ENCODE results near the gene USP15. TPM values are rescaled to one million over a fixed set of nuclear protein-coding genes. Genes with fewer than 3 reads are reported as not detected.

Gene USP15
- total RNA-seq, 1 donor from 2014 or later = 37.0 TPM

DNA sequence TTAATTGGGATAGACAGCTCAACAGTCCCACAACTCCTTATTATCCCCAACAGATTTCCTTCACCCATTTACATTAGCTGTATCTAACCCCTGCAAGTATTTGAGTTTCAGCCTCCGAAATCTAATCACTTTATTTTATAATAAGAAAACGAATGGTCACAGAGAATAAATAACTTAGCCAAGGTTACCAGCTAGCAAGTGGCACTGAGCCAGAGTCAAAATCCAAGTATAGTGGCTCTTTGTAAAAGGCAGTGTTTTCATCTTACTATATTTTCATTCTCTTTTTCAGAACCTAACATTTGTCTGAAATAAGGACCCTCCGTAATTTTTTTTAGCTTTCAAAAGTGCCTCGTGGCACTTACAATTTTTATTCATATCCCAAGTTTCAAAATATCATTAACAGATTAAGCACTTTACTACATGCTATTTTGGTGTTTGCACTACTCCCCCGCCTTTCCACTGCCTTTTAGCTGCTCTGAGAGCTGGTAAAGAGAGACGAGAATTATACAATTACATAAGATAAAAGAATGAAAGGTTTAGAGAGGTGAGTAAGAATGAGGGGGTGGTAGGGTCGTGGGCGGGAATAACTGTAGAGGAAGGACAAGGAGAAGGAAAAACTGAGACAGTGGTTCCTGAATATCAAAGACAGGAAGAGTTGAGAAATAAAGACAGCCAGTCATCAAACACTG is 3.7 kb upstream of the USP15 start:
- DNase-seq (ENCODE audit: low spot score) (no peak), ATAC-seq (no peak)

DNA sequence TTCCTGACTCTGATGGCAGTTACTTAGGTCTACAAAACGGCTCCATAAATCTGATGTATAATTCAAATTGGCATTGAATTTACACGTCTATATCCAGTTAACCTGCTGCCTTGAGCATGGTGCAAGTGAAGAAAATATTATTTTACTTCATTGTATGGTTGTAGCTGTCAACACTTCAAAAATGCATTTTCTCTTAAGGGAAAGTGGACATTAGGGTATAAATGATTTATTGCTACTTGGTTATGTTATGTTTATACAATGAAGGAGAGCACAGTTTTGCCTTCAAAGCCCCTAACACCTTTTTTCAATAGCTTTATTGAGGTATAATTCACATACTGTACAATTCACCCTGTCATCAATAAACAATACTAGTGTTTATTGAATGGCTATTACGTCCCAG is 2.0 kb upstream of the USP15 start:
- DNase-seq (ENCODE audit: low spot score) (no peak), ATAC-seq (no peak)

DNA sequence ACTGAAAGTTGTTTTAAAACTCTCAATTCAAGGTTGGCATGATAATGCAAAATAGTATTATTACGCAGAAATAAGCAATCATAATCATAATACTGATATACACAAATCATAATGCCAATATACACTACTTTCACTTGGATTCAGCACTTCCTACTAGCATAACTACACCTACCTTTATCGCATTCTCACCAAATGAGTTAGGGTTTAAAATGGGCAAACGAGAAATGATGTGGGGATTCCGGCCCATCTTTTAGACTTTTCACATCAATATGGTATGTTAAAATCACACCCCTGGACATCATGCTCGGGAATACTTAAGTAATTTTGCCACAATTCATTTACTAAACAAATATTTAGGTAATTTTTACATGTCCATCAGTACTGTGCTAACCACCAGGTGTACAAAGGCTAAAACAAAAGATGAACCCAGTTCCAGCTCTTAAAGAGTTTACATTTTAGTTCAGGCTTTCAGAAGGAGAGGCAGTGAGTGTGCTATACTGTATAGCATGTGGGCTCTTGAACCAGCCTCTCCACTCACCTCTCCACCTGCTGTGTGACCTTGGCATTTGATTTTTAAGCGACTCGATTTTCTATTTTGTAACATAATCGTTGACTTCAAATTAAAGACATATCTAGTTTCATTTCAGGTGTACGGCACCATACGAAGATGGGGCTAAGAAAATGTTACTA is 1.1 kb upstream of the USP15 start:
- no peak for DNase-seq (ENCODE audit: low spot score)
- peak; percentile 7 for ATAC-seq

DNA sequence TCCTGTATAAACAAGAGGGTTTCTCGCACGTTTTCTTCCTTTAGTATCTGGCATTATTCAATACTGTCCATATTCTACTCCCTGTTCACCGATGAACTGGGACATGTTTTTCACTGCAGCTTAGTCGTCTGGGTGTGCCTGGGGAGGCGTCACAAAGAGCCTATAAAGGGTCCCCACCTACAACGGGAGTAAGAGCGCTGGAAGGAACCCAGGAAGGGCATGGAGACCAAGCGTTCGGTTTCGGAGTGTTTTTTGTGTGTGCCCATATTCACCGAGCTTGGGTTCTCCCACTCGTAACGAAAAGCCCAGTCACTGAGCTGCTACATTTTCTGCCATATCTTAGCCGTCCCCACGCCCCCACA is 592 bp upstream of the USP15 start:
- DNase-seq (ENCODE audit: low spot score) (no peak), ATAC-seq (peak; percentile 37)

DNA sequence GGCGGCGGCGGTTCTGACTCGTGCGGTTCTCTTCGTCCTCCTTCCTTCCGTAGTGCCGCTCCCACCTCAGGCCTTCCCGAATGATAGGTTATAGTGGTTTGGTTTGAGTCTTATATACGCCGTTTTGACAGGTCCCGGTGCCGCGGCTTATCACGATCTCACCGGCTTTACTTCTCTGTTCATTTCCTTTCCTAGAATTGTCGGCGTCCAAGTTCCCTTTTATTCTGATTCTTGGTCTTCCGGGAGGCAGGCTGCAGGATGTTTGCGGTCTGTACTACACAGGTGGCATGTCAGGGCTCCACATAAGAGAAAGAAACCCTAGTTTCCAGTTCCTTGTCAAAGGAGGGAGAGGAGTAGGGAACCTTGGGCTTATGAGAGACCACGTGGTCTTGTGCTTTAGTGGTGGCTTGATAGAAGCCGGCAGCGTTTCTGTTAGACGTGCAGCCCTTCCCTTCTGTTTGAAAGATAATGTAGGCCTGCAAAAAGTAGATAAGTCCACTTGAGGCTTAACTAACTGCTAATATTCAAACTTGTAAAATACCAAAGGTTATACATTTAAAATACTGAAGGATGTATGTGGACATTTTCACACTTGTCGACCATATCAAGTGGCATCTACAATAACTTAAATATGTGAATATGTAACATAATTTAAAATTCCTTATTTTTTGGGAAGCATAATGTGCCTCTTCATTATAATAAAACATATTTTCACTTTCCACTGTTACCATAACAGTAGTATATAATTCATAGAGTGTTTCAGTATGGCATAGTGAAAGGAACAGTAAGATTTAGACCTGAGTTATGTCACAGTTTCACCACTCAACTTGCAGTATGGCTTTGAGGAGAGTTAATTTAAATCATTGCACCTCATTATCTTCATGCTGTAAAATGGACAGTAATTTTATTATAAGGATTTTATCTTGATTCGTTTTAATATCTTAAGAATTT is 804 bp downstream of the USP15 start:
- DNase-seq (ENCODE audit: low spot score) = no peak
- peak; percentile 42 for ATAC-seq

DNA sequence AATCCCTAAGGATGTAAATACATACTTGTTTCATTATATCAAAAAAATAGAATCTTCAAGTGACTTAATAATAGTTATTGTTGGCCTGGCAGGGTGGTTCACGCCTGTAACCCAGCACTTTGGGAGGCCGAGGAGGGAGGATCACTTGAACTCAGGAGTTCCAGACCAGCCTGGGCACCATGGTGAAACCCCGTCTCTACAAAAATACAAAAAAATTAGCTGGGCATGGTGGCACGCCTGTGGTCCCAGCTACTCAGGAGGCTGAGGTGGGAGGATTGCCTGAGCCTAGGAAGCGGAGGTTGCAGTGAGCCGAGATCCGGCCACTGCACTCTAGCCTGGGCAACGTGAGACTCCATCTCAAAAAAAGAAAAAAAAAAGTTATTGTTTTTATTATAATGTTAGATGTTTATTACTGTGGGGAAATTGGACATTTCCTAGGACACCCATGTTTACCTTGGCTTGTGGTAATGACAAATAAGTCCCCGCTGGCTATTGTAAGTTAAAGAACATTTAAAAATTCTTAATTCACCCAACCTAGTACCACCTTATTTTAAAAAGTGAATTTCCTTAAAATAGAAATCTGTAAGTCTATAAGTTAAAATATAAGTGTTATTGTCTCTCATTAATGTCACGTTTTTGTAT is 1.8 kb downstream of the USP15 start:
- ATAC-seq (no peak), DNase-seq (ENCODE audit: low spot score) (no peak)

DNA sequence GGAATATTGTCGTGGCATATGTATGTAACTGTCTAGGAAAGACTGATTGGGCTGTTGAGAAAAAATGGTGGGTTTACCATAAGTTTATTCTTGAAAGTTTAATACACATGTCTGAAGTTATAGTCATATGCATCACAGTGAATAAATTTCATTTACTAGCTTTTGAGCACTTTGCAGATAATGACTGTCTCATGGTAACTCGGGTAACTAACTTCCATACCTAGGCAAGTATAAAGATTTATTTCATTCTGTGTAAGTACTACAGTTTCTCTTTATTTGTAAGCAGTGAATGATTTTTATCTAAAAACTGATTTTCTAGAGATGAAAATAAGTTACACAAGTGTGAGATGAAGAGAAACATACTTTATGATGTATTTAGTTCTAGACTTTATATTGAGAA is 3.0 kb downstream of the USP15 start:
- no peak for ATAC-seq
- DNase-seq (ENCODE audit: low spot score) = no peak

DNA sequence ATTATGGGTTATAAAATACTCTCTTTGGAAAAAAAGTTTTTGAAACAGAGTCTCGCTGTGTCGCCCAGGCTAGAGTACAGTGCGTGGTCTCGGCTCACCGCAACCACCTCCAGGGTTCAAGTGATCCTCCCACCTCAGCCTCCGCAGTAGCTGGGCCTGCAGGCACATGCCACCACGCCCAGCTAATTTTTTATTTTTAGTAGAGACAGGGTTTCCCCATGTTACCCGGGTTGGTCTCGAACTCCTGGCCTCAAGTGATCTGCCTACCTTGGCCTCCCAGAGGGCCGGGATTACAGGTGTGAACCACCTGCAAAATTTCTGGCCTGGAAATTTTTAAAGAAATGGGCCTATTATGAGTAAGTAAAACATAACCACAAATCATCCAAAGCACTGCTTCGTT is 3.8 kb downstream of the USP15 start:
- ATAC-seq (no peak), DNase-seq (ENCODE audit: low spot score) (no peak)

DNA sequence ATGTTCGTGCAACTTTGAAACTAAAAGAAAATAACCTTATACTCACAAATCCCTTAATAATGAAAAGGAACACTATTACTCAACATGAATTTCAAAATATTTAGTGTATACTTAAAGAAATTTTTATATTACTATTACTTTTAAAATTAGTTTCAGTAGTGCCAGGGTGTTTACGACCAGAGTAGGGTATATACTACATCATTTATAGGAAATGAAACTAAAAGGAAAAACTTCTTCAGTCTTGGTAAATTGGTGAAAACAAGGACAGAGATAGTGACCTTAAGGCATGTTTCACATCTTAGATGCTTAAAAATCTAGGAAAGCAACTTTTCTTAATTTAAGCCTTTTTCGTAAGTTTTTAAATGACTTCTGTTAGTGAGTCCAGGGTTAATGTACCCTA is 4.5 kb downstream of the USP15 start:
- no peak for DNase-seq (ENCODE audit: low spot score)
- no peak for ATAC-seq

DNA sequence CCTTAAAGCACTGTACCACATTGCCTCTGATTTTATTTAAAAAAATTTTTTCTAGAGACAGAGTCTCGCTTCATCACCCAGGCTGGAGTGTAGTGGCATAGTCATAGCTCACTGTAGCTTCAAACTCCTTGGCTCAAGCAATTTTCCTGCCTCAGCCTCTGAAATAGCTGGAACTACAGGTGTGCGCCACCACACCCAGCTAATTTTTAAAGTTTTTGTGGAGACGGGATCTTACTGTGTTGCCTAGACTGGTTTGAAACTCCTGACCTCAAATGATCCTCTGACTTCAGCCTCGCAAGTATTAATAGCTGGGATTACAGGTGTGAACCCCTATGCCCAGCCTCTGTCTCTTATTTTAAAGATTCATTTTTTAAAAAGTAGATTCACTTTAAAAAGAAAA is 5.3 kb downstream of the USP15 start:
- ATAC-seq (no peak), DNase-seq (ENCODE audit: low spot score) (no peak)

DNA sequence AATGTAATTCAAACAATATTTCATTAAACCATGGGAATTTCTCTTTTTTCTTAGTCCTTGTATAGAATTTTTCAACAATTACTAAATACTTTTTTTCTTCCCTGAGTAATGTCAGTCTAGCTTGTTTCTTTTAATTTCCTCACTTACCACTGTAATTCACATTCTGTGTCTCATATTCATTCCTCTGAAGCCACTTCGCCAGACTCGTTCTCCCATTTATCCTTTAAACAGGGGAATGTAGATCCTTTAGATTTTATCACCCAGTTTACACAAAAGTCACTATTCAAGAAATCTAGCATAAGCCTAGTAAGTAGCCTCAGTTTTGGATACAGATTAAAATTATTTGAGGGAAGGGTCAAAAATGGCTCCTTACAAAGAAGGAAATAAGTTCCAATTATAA is 6.8 kb downstream of the USP15 start:
- ATAC-seq (no peak), DNase-seq (ENCODE audit: low spot score) (no peak)

DNA sequence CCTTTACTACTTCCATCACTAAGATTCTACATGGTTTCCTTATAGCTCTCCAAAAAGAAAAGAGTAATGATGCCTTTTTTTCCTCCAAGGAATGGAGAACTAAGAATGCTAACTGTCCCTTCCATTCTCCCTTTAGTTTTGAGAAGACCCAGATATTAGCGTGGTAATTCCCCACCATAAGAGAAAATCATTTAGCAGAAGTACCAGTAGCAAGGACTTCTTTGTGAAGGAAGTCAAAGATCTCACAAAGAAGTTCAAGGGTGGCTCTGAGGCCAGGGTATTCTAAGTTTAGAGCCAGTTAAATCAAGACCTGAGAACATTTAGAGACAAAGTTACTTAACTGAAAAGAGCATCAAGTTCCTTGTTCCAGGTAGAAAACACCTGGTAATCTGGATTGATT is 7.3 kb downstream of the USP15 start:
- DNase-seq (ENCODE audit: low spot score) = no peak
- no peak for ATAC-seq

DNA sequence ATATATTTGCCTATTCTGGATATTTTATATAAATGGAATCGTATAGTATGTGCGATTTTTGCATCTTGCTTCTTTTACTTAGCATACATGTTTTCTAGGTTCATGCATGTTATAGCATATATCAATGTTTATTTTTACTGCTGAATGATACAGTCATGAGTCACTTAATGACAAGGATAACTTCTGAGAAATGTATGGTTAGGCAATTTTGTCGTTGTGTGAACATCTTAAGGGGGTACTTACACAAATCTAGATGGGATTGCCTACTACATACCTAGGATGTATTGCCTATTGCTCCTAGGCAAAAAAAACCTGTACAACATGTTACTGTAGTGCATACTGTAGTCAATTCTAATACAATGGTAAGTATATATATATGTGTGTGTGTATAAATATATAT is 8.8 kb downstream of the USP15 start:
- ATAC-seq = no peak
- no peak for DNase-seq (ENCODE audit: low spot score)

DNA sequence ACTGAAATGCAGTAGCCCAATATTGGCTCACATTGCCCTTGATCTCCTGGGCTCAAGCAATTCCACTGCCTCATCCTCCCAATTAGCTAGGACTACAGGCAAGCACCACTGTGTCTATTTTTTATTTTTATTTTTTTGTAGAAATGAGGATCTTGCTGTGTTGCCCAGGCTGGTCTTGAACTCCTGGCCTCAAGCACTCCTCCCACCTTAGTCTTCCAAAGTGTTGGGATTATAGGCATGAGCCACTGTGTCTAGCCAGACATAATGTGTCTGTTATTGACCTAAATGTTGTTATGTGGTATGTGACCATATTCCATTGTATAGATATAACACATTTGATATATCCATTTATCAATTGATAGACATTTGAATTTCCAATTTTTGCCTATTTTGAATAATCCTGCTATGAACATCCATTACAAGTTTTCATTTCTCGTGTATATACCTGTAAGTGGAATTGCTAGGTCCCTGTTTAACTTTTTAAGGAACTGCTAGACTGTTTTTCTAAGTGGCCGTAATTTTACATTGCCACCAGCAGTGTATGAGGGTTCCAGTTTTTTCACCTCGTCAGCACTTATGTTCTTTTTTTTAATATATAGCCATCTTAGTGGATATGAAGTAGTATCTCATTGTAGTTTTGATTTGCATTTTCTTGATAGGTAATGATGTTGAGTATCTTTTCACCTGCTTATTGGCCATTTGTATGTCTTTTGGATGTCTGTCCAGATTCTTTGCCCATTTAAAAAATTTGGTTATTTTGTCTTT is 9.4 kb downstream of the USP15 start:
- ATAC-seq = no peak
- DNase-seq (ENCODE audit: low spot score) = no peak

DNA sequence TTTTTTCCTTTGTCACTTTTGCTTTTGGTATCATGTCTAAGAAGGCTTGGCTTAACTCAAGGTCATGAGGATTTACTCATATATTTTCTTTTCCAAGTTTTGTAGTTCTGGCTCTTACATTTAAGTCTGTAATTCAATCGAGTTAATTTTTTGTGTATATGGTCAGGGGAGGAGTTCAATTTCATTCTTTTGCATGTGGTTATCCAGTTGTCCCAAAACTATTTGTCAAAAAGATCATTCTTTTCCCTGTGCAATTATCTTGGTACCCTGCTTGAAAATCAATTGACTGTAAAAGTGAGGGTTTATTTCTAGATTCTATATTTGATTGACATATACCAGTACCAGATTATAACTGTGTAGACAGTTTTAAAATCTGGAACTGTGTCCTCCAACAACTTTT is 10.2 kb downstream of the USP15 start:
- DNase-seq (ENCODE audit: low spot score) (no peak), ATAC-seq (peak; percentile 29)

DNA sequence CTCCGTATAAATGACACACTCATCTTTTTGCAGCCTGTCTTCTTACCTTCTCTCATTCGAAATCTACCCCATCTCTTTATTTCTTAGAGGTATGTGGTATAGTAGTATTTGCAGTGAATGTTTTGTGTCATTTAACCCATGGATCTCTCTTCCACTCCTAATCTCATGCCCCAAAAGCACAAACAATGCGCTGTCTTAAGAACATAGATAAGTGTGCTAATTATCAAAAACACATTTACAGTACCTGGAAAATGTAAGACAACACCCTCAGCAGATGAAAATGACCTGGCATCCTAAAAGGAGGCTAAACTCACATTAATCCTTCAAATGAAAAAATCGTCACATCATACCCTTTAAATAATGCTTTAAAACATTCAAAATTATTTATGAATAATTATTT is 10.7 kb downstream of the USP15 start:
- ATAC-seq (no peak), DNase-seq (ENCODE audit: low spot score) (no peak)

DNA sequence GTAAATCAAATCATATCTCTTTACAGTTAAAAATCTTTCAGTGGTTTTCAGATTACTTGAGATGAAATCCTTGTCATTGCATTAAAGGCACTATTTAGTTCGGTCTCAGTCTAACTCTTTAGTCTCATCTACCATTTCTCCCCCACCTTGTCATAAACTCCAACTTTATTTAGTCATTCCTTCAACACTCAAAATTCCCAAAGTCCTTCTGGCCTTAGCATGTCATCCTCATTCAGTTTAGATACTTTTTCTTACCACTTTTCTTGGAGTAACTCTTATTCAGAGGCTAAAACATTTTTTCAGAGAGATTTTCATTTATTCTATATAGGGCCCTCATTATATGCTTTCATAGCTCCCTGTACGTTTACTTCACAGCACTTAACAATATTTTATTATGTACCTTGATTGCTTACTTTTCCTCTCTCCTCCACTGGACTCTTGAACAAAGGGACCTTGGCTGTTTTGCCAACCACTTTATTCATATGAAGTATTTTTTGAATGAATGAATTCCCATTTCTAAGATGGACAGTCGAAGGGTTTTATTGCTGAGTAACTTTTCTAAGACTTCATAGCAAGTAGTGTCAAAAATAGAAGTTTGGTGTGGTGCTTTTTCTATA is 12.8 kb downstream of the USP15 start:
- DNase-seq (ENCODE audit: low spot score) (no peak), ATAC-seq (no peak)

DNA sequence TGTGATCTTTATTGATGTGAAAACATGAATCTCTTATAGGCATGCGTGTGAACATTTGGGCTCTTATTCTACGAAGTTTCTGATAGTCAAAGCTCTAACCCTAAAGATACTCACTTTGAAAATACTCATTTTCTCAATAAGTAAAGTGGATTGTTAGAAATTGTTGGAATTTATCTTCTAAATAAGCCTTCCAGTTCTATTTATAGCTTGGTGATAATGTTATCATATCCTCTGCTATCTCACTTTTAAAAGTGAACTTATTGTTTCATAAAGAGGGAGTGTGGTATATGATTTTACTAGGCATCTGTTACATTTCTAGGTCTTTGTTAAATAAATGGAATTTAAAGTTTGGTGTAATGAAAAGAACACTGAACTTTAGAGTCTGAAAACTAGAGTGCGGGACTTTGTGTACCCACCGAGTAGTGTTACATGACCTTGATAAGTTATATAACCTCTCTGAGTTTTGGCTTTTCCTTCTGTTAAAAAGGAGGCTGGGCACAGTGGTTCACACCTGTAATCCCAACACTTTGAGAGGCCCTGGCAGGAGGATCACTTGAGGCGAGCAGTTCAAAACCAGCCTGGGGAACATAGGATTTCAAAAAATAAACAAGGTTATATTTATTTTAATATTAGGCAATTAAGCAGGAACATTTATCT is 13.6 kb downstream of the USP15 start:
- DNase-seq (ENCODE audit: low spot score) (peak; percentile 51), ATAC-seq (peak; percentile 84)

DNA sequence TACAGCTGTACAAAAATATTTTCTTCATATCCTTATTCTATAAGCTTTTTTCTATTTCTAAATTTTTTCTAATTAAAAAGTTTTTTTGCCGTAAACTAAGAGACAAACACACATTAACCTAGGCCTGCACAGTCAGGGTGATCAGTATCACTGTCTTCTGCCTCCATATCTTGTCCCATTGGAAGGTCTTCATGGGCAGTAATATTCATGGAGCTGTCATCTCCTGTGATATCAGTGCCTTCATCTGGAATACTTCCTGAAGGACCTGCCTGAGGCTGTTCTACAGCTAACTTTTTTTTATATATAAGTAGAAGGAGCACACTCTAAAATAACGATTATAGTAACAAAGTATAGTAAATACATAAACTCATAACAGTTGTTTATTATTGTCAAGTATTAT is 17.8 kb downstream of the USP15 start:
- DNase-seq (ENCODE audit: low spot score) (no peak), ATAC-seq (no peak)

DNA sequence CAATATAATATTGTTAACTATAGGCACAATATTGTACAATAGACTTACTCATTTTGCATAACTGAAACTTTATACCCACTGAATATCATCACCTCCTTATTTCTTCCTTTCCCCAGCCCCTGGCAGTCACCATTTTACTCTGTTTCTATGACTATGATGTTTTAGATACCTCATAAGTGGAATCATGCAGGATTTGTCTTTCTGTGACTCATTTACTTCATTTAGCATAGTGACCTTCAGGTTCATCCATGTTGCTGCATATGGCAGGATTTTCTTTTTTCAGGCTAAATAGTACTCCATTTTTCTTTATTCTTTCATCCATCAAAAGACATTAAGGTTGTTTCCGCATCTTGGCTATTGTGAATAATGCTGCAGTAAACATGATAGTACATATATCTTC is 18.9 kb downstream of the USP15 start:
- ATAC-seq = no peak
- DNase-seq (ENCODE audit: low spot score) = no peak
